Measurements from ENCODE around the gene EVPL.

DNA sequence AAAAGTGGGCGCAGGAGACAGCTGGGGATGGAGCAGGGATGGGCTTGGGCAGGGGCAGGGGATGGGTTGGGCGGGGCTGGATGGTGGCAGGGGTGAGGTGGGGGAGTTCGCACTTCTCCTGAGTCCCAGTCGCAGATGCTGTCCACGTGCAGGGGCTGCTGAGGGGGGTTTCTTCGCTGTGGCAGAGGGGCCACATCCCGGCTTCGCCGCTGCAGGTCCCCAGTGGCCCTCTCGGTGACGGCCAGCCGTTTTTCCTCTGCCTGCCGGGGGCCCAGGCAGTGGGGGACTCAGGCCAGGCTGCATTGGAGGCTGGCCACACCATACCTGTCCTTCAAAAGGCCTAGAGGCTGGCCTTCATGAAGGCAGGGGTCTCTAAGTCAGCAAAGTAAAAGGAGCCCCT is 8.3 kb downstream of the EVPL start:
- TF ChIP-seq, protein P1, sequence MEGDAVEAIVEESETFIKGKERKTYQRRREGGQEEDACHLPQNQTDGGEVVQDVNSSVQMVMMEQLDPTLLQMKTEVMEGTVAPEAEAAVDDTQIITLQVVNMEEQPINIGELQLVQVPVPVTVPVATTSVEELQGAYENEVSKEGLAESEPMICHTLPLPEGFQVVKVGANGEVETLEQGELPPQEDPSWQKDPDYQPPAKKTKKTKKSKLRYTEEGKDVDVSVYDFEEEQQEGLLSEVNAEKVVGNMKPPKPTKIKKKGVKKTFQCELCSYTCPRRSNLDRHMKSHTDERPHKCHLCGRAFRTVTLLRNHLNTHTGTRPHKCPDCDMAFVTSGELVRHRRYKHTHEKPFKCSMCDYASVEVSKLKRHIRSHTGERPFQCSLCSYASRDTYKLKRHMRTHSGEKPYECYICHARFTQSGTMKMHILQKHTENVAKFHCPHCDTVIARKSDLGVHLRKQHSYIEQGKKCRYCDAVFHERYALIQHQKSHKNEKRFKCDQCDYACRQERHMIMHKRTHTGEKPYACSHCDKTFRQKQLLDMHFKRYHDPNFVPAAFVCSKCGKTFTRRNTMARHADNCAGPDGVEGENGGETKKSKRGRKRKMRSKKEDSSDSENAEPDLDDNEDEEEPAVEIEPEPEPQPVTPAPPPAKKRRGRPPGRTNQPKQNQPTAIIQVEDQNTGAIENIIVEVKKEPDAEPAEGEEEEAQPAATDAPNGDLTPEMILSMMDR (conservative IDR thresholded peaks at IDR 0.05; ENCODE audit: low read length), result no peak
- no peak for TF ChIP-seq EZH2phosphoT487 (IDR thresholded peaks at IDR 0.05; ENCODE audit: borderline replicate concordance, low read depth, low read length)

Measured in OCI-LY7 (cell line).